Astrocyte of the spinal cord (primary cell): Measurements from ENCODE around the gene UBC.

Source experiments
- DNase-seq: peaks from one replicate; pipeline ENCODE4 v3.0.0; 2011; ENCODE audit warnings: low read depth, low spot score
- H3K4me3 ChIP-seq: 2 replicates; pipeline ENCODE4 v1.5.1; 2011; ENCODE audit warnings: low read depth, mild to moderate bottlenecking, low read length, moderate library complexity
- in situ Hi-C: cut with HindIII; loops from 2 replicates; pipeline ENCODE4 v1.10.0; 2017; ENCODE audit warnings: low sequenced_read_pairs
- TF ChIP-seq, protein P1 (sequence below): IDR thresholded peaks from 2 replicates; pipeline ENCODE4 v1.5.1; 2012; ENCODE audit warnings: low read depth, mild to moderate bottlenecking, low read length, inconsistent platforms

UBC gene

DNA sequence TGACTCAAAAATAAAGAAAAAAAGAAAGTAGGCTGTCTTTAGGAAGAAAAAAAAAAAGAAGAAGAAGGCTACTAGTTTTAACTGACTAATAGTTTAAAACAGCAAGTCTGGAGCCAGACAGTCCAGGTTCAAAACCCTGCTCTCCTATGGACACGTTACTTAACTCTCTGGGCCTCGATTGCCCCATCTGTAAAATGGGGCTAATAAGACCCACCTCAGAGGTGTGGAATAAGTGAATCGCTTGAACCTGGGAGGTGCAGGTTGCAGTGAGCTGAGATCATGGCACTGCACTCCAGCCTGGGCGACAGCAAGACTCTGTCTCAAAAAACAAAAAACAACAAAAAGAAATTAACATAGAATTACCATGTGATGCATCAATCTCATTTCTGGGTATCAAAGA is 40.3 kb downstream of the UBC start:
- H3K4me3 ChIP-seq = no peak overlapping the region
- DNase-seq = no peak
- in situ Hi-C loops = no loop called here
- TF ChIP-seq, protein P1, sequence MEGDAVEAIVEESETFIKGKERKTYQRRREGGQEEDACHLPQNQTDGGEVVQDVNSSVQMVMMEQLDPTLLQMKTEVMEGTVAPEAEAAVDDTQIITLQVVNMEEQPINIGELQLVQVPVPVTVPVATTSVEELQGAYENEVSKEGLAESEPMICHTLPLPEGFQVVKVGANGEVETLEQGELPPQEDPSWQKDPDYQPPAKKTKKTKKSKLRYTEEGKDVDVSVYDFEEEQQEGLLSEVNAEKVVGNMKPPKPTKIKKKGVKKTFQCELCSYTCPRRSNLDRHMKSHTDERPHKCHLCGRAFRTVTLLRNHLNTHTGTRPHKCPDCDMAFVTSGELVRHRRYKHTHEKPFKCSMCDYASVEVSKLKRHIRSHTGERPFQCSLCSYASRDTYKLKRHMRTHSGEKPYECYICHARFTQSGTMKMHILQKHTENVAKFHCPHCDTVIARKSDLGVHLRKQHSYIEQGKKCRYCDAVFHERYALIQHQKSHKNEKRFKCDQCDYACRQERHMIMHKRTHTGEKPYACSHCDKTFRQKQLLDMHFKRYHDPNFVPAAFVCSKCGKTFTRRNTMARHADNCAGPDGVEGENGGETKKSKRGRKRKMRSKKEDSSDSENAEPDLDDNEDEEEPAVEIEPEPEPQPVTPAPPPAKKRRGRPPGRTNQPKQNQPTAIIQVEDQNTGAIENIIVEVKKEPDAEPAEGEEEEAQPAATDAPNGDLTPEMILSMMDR = no peak

DNA sequence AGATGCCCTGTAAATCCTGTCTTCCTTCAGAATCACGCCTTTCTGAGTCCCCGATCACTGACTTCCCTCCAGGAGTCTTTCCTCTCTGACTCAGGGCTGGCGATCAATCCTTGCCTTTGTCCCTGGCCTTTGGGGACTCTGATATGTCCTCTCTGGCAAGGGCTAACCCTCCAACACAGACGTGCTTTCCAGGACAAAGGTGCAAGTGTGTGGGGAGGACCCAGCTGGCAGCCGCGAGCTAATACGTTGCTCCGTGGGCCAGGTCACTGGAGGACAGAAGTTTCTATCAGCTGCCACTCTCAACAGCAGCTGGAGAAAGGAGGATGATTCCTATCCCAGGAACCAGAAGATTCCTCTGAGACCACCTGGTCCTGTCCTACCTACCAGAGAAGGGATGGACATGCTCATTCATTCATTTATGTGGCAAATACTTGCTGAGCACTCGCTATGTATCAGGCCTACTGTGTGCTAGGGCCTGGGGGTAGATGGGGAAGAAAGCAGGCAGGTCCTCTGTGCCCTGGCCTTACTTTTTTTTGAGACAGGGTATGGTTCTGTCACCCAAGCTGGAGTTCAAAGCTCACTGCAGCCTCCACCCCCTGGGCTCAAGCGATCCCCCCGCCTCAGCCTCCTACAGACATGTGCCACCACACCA is 42.3 kb downstream of the UBC start:
- in situ Hi-C loops = no loop called here
- no peak overlapping the region for H3K4me3 ChIP-seq
- DNase-seq = no peak
- TF ChIP-seq, protein P1 = no peak

DNA sequence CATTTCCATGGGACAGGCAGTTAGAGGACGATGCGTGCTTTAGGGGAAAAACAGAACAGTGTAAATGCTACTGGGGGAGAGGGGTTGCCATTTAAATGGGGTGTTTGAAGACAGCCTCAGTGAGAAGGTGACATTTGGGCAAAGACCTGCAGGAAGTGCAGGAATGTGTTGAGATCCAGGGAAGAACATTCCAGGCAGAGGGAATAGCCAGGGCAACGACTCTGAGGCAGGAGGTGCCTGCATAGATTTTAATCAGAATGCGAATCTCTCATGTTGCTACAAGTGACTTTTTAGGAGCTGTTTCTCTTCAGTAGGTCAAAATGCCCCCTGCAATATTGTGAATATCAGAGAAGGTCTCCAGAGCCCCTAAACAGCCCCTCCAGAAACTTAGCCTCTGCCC is 43.2 kb downstream of the UBC start:
- in situ Hi-C loops = no loop called here
- H3K4me3 ChIP-seq = no peak overlapping the region
- TF ChIP-seq, protein P1 = no peak
- no peak for DNase-seq

DNA sequence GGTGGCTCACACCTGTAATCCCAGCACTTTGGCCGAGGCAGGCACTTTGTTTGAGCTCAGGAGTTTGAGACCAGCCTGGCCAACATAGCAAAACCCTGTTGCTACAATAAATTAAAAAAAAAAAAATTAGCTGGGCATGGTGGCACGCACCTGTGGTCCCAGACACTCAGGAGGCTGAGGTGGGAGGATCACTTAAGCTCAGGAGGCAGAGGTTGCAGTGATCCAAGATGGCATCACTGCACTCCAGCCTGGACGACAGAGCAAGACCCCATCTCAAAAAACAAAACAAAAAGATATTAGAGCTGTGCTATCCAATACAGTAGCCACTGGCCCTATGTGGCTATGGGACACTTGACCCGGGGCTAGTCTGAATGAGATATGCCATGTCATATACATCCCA is 43.9 kb downstream of the UBC start:
- TF ChIP-seq, protein P1 = no peak
- no peak for DNase-seq
- no peak overlapping the region for H3K4me3 ChIP-seq
- in situ Hi-C loops = no loop called here

DNA sequence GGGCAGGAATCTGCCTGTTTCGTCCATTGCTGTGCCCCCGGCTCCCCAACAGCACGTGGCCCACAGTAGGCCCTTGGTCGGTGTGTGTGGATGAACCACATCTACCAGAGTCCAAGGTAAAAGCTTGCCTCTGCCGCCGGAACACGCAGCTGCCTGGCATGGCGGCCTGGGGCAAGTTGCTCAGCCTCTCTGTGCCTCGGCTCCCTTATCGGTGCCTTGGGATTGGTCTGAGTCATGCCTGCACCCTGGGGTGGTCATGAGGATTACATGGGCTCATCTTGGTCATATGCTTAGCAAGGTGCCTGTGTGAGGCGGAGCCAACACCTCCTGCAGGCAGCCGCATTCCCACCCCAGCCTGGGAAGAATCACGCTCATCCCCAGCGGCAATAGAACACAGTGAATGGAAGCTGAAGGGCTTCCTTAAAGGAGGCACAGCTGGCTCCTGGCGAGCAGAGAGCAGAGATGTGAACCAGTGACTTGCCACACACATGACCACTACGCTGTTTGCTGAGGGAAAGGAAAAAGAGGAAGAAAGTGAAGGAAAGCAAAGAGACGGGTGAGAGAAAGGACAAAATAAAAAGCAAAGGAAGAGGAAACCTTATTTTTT is 45.3 kb downstream of the UBC start:
- TF ChIP-seq, protein P1 = no peak
- no peak for DNase-seq
- in situ Hi-C loops = no loop called here
- no peak overlapping the region for H3K4me3 ChIP-seq

DNA sequence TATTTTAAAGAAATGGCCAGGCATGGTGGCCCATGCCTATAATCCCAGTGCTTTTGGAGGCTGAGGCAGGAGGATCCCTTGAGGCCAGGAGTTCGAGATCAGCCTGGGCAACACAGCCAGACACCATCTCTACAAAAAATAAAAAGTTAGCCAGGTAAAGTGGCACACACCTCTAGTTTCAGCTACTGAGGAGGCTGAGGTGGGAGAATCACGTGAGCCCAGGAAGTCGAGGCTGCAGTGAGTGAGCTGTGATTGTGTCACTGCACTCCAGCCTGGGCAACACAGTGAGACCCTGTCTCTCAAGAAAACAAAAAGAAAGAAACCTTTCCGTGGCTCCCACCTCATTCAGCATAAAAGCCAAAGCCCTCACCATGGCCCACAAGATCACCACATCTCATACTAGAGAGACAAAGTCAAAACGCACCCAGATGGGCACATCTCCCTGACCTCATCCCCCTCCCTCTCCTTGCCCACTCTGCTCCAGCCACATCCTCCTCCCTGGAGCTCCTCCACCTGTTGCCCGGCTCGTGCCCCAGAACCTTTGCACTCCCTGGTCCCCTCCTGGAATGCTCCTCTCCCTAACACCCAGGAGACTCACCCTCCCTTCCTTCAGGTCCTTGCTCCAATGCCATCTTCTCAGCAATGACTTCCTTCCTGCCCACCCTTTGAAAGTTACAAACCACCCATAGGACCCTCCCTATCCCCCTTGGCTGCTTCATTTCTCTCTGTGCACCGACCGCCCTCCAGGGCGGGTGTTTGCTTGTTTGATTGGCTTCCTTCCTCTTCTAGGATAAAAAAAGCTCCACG is 46.0 kb downstream of the UBC start:
- TF ChIP-seq, protein P1 = no peak
- in situ Hi-C loops = no loop called here

More for the DNA sequence above, 46.0 kb downstream of the UBC start:
- H3K4me3 ChIP-seq = no peak overlapping the region
- no peak for DNase-seq
